Activated CD4-positive, alpha-beta T cell treated with anti-CD3 and anti-CD28 coated beads, Interleukin-2, amount 10 ng/mL, durations not matched to agents 24 days and 14 days (primary cell): ENCODE data around the gene XAGE1B. TPM values are rescaled to one million over a fixed set of nuclear protein-coding genes. Genes with fewer than 3 reads are reported as not detected.
"Not testable (repeated sequence)": the region's sequence is repeated elsewhere in the genome, so short reads cannot be mapped to it uniquely, and the experiment has no call there.

Source experiments
- DNase-seq: peaks from one replicate; pipeline ENCODE4 v3.0.0; 2022
- H3K27ac Mint-ChIP-seq: one replicate; pipeline ENCODE4 v1.8.0; 2022; ENCODE audit warnings: mild to moderate bottlenecking, mixed read lengths
- H3K27me3 Mint-ChIP-seq: one replicate; pipeline ENCODE4 v1.8.0; 2022; ENCODE audit warnings: mixed read lengths
- H3K36me3 Mint-ChIP-seq: one replicate; pipeline ENCODE4 v1.8.0; 2022; ENCODE audit warnings: low read depth, mild to moderate bottlenecking, mixed read lengths
- H3K4me1 Mint-ChIP-seq: one replicate; pipeline ENCODE4 v1.8.0; 2021; ENCODE audit warnings: mixed read lengths
- H3K4me3 Mint-ChIP-seq: one replicate; pipeline ENCODE4 v1.8.0; 2022; ENCODE audit warnings: mild to moderate bottlenecking, moderate library complexity, mixed read lengths
- H3K9me3 Mint-ChIP-seq: one replicate; pipeline ENCODE4 v1.8.0; 2021; ENCODE audit warnings: mixed read lengths
- intact Hi-C: fragments of 100-400 bp; cut with micrococcal nuclease; formaldehyde crosslinking; loops from one replicate; pipeline ENCODE4 v1.15.1; 2023
- total RNA-seq: library from RNA; stranded (reverse); gene quantifications from 2 replicates; pipeline ENCODE4 v1.2.3, GENCODE V29; 2022

The XAGE1B gene
- total RNA-seq, 1 donor from 2014 or later: not detected

- H3K36me3 Mint-ChIP-seq, H3K4me1 Mint-ChIP-seq, intact Hi-C loops, DNase-seq, H3K9me3 Mint-ChIP-seq, H3K4me3 Mint-ChIP-seq, H3K27me3 Mint-ChIP-seq, H3K27ac Mint-ChIP-seq: not testable (repeated sequence)
Measured at GRCh38 chrX:52501362-52501761, 15.5 kb downstream of the XAGE1B start.

GRCh38 chrX:52496419-52496772 lies 20.5 kb downstream of the XAGE1B start:
- intact Hi-C loops, DNase-seq, H3K4me1 Mint-ChIP-seq, H3K9me3 Mint-ChIP-seq, H3K4me3 Mint-ChIP-seq, H3K36me3 Mint-ChIP-seq, H3K27ac Mint-ChIP-seq, H3K27me3 Mint-ChIP-seq: not testable (repeated sequence)

GRCh38 chrX:52495545-52496418 lies 21.1 kb downstream of the XAGE1B start, which contains the start of gene XAGE1A:
XAGE1A (plus strand) TSS chrX:52495808; CDS start chrX:52497362, 1,554 bp downstream.
- not testable (repeated sequence) for H3K4me1 Mint-ChIP-seq

GRCh38 chrX:52471301-52471700 lies 45.6 kb downstream of the XAGE1B start:
- intact Hi-C loops, H3K4me3 Mint-ChIP-seq, DNase-seq, H3K27ac Mint-ChIP-seq, H3K9me3 Mint-ChIP-seq, H3K36me3 Mint-ChIP-seq, H3K27me3 Mint-ChIP-seq, H3K4me1 Mint-ChIP-seq: not testable (repeated sequence)

More at GRCh38 chrX:52495545-52496418, 21.1 kb downstream of the XAGE1B start, which contains the start of gene XAGE1A:
- intact Hi-C loops, DNase-seq, H3K9me3 Mint-ChIP-seq, H3K27ac Mint-ChIP-seq, H3K27me3 Mint-ChIP-seq, H3K4me3 Mint-ChIP-seq, H3K36me3 Mint-ChIP-seq: not testable (repeated sequence)

Other genes with a start within 250 kb of the XAGE1B start
- gene XAGE2, start 148.0 kb downstream of the XAGE1B start, total RNA-seq: not detected in 2 replicates
- gene XAGE1A, start 21.3 kb downstream of the XAGE1B start, total RNA-seq: not detected in 2 replicates
- gene SSX7, start 137.8 kb upstream of the XAGE1B start, total RNA-seq: not detected in 2 replicates
- gene SSX2, start 190.1 kb upstream of the XAGE1B start, total RNA-seq: not detected in 2 replicates
- not detected in 2 replicates for gene SSX2B, start 234.2 kb upstream of the XAGE1B start, total RNA-seq